Liver (tissue), 3 donors: ENCODE data around the gene CA6.

Experiments used
- EGR1 ChIP-seq, 2 donors: IDR thresholded peaks; 2 replicates each; pipeline ENCODE4 v1.6.1; 2016 to 2018; ENCODE audit warnings: antibody characterized with exemption in 2 of 2, low read depth in 2 of 2
- GABPA ChIP-seq, 2 donors: IDR thresholded peaks in 1 of 2; conservative IDR thresholded peaks in 1 of 2; 2 replicates each; pipeline ENCODE4 v1.6.1; 2016; ENCODE audit warnings: antibody characterized with exemption in 2 of 2, mild to moderate bottlenecking in 1 of 2, moderate library complexity in 1 of 2
- JUND ChIP-seq, 2 donors: IDR thresholded peaks; 2 replicates each; pipeline ENCODE4 v1.6.1; 2016; ENCODE audit warnings: antibody characterized with exemption in 2 of 2
- MAX ChIP-seq: IDR thresholded peaks from 2 replicates; pipeline ENCODE4 v1.6.1; 2016; ENCODE audit warnings: antibody characterized with exemption
- RAD21 ChIP-seq, 2 donors: IDR thresholded peaks; 2 replicates each; pipeline ENCODE4 v1.6.1; 2016; ENCODE audit warnings: antibody characterized with exemption in 2 of 2, mild to moderate bottlenecking in 2 of 2
- REST ChIP-seq: IDR thresholded peaks from 2 replicates; pipeline ENCODE4 v1.6.1; 2016; ENCODE audit warnings: antibody characterized with exemption, mild to moderate bottlenecking
- SP1 ChIP-seq: IDR thresholded peaks from 2 replicates; pipeline ENCODE4 v1.6.1; 2018; ENCODE audit warnings: antibody characterized with exemption, mild to moderate bottlenecking
- TAF1 ChIP-seq: conservative IDR thresholded peaks from 2 replicates; pipeline ENCODE4 v1.6.1; 2016; ENCODE audit warnings: antibody characterized with exemption, mild to moderate bottlenecking
- YY1 ChIP-seq: IDR thresholded peaks from 2 replicates; pipeline ENCODE4 v1.6.1; 2016; ENCODE audit warnings: antibody characterized with exemption, mild to moderate bottlenecking
- TF ChIP-seq, protein P1 (sequence below): fragments of 150-350 bp; IDR thresholded peaks from 2 replicates; pipeline ENCODE4 v1.5.1; 2017; ENCODE audit warnings: improper control_type of control experiment, low read depth, low read length; ENCODE audit not compliant: missing input control
- donor health status: healthy.
- donor health status: healthy.

DNA sequence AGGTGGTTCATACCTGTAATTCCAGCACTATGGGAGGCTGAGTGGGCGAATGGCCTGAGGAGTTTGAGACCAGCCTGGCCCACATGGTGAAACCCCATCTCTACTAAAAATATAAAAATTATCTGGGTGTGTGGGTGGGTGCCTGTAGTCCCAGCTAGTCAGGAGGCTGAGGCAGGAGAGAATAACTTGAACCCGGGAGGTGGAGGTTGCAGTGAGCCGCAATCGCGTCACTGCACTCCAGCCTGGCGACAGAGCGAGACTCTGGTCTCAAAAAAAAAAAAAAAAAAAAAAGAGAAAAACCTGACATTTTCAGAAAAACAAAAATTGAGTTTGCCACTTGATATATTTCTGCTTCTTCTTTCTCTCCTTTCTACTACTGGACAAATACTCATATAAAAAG is 24.3 kb downstream of the CA6 start:
- TF ChIP-seq REST, result no peak
- TF ChIP-seq, protein P1, sequence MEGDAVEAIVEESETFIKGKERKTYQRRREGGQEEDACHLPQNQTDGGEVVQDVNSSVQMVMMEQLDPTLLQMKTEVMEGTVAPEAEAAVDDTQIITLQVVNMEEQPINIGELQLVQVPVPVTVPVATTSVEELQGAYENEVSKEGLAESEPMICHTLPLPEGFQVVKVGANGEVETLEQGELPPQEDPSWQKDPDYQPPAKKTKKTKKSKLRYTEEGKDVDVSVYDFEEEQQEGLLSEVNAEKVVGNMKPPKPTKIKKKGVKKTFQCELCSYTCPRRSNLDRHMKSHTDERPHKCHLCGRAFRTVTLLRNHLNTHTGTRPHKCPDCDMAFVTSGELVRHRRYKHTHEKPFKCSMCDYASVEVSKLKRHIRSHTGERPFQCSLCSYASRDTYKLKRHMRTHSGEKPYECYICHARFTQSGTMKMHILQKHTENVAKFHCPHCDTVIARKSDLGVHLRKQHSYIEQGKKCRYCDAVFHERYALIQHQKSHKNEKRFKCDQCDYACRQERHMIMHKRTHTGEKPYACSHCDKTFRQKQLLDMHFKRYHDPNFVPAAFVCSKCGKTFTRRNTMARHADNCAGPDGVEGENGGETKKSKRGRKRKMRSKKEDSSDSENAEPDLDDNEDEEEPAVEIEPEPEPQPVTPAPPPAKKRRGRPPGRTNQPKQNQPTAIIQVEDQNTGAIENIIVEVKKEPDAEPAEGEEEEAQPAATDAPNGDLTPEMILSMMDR, result no peak
- TF ChIP-seq SP1, result no peak
- no peak for TF ChIP-seq JUND (IDR thresholded peaks at IDR 0.05)
- TF ChIP-seq MAX, result no peak
- TF ChIP-seq RAD21 (IDR thresholded peaks at IDR 0.05), result no peak
- no peak for TF ChIP-seq YY1
- TF ChIP-seq TAF1, result no peak
- no peak for TF ChIP-seq GABPA (IDR thresholded peaks at IDR 0.05 in 1 of 2, conservative IDR thresholded peaks at IDR 0.05 in 1 of 2)
- TF ChIP-seq EGR1 (IDR thresholded peaks at IDR 0.05; ENCODE audit: low read depth in 2 of 2), result no peak
